Liver (tissue), 3 donors: Measurements from ENCODE around the gene ZFP36L2.

ENCODE experiments used
- FOXA1 ChIP-seq: IDR thresholded peaks from 2 replicates; pipeline ENCODE4 v1.6.1; 2016; ENCODE audit warnings: antibody characterized with exemption
- JUND ChIP-seq, 2 donors: IDR thresholded peaks; 2 replicates each; pipeline ENCODE4 v1.6.1; 2016; ENCODE audit warnings: antibody characterized with exemption in 2 of 2
- RAD21 ChIP-seq, 2 donors: IDR thresholded peaks; 2 replicates each; pipeline ENCODE4 v1.6.1; 2016; ENCODE audit warnings: antibody characterized with exemption in 2 of 2, mild to moderate bottlenecking in 2 of 2
- TAF1 ChIP-seq: conservative IDR thresholded peaks from 2 replicates; pipeline ENCODE4 v1.6.1; 2016; ENCODE audit warnings: antibody characterized with exemption, mild to moderate bottlenecking
- YY1 ChIP-seq: IDR thresholded peaks from 2 replicates; pipeline ENCODE4 v1.6.1; 2016; ENCODE audit warnings: antibody characterized with exemption, mild to moderate bottlenecking
- TF ChIP-seq, protein P1 (sequence below): fragments of 150-350 bp; IDR thresholded peaks from 2 replicates; pipeline ENCODE4 v1.5.1; 2017; ENCODE audit warnings: improper control_type of control experiment, low read depth, low read length; ENCODE audit not compliant: missing input control
- TF ChIP-seq, protein P2 (sequence below): IDR thresholded peaks from 2 replicates; pipeline ENCODE4 v1.6.1; 2016; ENCODE audit warnings: antibody characterized with exemption
- TF ChIP-seq, protein P3 (sequence below): IDR thresholded peaks from 2 replicates; pipeline ENCODE4 v1.6.1; 2016; ENCODE audit warnings: antibody characterized with exemption
- donor health status: healthy.
- donor health status: healthy.

DNA sequence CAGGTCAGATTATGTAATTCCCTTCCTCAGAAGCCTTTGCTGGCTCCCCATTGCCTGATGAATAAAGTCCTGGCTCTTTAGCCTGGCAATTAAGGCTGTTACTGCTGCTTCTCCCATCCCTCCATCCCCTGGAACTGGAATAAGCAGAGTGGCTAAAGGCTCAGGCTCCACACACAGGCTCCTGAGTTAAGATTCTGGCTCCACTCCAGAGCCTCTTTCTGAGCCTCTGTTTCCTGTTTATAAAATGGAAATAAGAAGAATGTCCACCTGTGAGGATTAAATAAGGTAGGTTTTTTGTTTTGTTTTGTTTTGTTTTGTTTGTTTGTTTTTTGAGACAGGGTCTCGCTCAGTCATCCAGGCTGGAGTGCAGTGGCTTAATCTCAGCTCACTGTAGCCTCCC, 50.0 kb downstream of the ZFP36L2 start:
- TF ChIP-seq, protein P1, sequence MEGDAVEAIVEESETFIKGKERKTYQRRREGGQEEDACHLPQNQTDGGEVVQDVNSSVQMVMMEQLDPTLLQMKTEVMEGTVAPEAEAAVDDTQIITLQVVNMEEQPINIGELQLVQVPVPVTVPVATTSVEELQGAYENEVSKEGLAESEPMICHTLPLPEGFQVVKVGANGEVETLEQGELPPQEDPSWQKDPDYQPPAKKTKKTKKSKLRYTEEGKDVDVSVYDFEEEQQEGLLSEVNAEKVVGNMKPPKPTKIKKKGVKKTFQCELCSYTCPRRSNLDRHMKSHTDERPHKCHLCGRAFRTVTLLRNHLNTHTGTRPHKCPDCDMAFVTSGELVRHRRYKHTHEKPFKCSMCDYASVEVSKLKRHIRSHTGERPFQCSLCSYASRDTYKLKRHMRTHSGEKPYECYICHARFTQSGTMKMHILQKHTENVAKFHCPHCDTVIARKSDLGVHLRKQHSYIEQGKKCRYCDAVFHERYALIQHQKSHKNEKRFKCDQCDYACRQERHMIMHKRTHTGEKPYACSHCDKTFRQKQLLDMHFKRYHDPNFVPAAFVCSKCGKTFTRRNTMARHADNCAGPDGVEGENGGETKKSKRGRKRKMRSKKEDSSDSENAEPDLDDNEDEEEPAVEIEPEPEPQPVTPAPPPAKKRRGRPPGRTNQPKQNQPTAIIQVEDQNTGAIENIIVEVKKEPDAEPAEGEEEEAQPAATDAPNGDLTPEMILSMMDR: no peak
- TF ChIP-seq YY1 (no peak), JUND (IDR thresholded peaks at IDR 0.05) (no peak), TAF1 (no peak), FOXA1 (no peak), RAD21 (IDR thresholded peaks at IDR 0.05) (no peak)
- TF ChIP-seq, protein P2, sequence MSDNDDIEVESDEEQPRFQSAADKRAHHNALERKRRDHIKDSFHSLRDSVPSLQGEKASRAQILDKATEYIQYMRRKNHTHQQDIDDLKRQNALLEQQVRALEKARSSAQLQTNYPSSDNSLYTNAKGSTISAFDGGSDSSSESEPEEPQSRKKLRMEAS: no peak
- TF ChIP-seq, protein P3, sequence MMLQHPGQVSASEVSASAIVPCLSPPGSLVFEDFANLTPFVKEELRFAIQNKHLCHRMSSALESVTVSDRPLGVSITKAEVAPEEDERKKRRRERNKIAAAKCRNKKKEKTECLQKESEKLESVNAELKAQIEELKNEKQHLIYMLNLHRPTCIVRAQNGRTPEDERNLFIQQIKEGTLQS: no peak
